GM10266 (cell line): ENCODE results near the gene COL9A2.
"Not testable (repeated sequence)": the region's sequence is repeated elsewhere in the genome, so short reads cannot be mapped to it uniquely, and the experiment has no call there.

Experiments
- DNase-seq: peaks from one replicate; pipeline ENCODE4 v3.0.0; 2012; ENCODE audit errors: extremely low spot score
- TF ChIP-seq, protein P1 (sequence below): IDR thresholded peaks from 2 replicates; pipeline ENCODE4 v1.5.1; 2012; ENCODE audit warnings: mild to moderate bottlenecking, low read depth; ENCODE audit not compliant: control insufficient read depth, insufficient read depth; ENCODE audit errors: missing control alignments

The COL9A2 gene

DNA sequence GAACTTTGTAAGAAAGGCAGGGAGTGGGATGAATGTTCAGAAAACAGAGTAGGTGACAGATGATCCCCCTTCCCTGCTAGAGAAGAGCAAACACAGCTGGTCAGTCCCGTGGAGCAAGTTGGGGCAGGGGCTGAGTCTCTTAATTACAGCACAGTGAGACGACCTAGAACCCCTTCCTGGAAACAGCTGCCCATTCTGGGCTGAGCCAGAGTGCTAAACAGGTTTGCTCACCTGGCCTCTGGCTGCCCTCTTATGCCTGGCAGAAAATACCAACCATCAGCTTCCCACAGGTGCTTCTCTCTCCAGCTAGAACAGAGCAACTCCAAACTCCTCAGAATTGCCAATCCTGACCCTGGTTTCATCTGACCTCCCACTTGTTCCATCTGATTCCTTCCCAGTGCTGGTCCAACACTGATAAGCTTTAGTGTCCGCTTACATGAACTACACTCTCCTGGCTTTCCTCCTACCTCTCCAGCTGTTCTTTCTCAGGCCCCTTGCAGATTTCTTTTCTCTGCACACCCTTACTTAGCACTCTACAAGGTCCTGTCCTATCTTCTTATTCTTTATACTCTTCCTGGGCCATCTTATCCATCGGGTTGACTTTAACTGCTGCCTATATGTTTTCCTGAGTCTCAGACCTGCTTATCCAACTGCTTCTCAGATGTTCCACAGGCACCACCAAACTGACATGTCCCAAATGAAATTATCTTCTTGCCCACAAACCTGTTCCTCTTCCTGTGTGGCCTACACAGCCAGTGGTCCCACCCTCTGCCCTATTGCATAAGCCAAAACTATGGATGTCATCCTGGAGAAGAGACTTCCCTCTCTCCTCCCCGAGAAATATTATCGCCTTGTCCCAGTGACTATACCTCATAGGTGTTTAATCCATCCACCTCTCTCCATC lies 22.6 kb upstream of the COL9A2 start:
- TF ChIP-seq, protein P1, sequence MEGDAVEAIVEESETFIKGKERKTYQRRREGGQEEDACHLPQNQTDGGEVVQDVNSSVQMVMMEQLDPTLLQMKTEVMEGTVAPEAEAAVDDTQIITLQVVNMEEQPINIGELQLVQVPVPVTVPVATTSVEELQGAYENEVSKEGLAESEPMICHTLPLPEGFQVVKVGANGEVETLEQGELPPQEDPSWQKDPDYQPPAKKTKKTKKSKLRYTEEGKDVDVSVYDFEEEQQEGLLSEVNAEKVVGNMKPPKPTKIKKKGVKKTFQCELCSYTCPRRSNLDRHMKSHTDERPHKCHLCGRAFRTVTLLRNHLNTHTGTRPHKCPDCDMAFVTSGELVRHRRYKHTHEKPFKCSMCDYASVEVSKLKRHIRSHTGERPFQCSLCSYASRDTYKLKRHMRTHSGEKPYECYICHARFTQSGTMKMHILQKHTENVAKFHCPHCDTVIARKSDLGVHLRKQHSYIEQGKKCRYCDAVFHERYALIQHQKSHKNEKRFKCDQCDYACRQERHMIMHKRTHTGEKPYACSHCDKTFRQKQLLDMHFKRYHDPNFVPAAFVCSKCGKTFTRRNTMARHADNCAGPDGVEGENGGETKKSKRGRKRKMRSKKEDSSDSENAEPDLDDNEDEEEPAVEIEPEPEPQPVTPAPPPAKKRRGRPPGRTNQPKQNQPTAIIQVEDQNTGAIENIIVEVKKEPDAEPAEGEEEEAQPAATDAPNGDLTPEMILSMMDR: no peak

DNA sequence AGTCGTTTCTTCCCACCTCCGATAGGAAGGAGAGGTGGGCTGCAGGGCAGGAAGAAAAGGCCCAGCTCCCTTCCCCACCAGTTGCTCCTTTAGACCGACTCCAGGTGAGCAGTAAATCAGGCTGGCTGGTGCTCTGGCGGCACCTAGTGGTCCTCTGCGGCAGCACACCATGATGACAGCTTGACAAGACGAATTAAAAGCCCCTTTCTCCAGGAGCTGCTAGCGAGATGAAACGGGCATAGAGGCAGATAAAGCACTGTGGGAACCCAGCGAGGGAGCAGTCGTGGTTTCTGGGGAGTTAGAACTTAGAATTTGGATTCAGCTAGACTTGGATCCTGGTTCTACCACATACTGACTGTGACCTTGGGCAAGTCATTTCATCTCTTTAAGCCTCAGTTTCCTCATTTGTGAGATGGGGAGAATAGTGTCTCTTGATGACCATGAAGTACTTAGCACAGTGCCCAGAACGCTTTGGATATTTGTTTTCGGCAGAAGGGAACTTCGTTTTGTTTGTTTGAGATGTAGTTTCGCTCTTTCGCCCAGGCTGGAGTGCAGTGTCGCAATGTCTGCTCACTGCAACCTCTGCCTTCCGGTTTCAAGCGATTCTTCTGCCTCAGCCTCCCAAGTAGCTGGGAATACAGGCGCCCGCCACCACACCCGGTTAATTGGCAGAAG lies 21.8 kb upstream of the COL9A2 start:
- TF ChIP-seq, protein P1: peak; percentile 99
- peak; percentile 77 for DNase-seq

More for the DNA sequence above, 22.6 kb upstream of the COL9A2 start:
- no peak for DNase-seq

DNA sequence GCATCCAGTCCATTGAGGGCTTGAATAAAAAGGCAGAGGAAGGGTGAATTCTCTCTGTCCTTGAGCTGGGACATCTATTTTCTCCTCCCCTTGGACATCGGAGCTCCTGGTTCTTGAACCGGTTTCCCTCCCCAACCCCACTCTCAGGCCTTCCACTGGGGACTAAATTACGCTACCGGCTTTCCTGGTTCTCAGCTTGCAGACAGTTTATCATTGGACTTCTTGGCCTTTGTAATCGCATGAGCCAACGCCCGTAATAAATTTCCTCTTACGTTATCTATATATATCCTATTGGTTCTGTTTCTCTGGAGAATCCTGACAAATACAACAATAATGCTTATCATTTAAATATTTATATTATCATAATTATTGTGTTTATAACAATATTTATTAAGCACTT lies 20.4 kb upstream of the COL9A2 start:
- DNase-seq: no peak
- TF ChIP-seq, protein P1: no peak

DNA sequence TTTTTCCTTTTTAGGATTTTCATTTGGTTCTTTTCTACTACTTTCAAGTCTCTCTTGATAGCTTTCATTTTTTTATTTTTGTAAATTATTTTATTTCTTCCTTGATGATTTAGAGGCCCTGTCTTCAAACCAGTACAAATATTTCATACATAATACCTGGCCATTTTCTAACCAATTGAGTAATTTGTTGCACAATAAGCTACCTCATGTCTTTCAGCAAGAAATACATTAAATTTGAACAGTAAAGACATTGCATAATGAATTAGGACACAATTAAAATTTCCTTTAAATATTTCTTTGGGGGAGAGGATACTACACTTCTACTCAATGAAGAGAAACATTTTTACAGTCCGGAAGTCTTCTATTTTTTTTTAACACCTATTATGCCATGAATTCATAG lies 15.6 kb upstream of the COL9A2 start:
- TF ChIP-seq, protein P1: no peak
- no peak for DNase-seq

DNA sequence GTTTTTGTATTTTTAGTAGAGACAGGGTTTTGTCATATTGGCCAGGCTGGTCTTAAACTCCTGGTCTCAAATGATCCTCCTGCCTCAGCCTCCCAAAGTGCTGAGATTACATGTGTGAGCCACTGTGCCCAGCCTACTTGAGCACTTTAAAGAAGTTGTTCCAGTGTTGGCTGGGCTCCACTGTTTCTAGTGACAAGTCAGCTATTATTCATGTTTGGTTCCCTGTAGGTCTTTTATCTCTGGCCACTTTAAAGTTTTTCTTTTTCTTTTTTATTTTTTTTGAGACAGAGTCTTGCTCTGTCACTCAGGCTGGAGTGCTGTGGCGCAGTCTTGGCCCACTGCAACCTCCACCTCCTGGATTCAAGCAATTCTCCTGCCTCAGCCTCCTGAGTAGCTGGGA lies 14.3 kb upstream of the COL9A2 start:
- DNase-seq: not testable (repeated sequence)

DNA sequence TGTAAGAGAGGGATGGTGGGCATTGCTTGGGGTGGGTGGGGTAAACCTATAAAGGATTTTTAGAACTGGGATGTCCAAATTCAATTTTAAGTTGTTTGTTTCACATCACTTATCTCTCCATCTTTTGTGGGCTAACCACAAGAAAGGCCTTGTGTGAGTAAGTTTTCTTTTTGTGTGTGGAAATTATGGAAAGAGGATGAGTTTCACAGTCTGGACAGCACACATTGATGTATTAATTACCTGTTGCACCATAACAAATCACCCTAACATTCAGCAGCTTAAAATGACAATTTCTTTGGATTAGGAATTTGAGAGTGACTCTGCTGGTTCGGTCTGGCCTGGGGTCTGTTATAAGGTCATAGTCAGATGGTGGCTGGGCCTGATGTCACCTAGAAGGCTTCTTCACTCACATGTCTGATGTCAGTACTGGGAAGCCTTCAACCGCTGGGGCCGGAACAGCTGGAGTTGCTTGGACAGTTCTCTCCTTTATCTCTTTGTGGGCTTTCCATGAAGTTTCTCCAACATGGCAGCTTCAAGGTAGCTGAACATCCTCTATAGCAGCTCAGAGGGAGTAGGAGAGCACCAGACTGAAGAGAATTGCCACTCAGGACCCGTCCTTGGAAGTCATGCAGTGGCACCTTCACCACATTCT lies 2.0 kb upstream of the COL9A2 start:
- no peak for DNase-seq
- TF ChIP-seq, protein P1: no peak

DNA sequence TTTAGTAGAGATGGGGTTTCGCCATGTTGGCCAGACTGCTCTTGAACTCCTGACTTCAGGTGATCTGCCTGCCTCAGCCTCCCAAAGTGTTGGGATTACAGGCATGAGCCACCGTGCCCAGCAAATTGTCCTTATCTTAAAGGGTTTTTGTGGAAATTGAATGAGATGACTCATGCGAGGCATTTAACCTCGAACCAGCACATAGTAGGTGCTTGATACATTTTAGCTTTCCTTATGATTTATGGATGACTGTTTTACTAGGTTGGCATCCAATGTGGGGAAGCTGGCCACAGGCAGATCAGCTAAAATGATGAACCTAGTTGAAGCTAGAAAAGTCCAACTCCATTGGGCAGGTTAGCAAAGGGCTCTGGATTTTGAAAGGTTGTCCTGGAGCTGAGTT lies 1.4 kb upstream of the COL9A2 start:
- no peak for DNase-seq
- TF ChIP-seq, protein P1: no peak
